A673 (cell line): ENCODE data around the gene TTLL4.

Source experiments
- CTCF ChIP-seq: fragments of 300-800, 200-600 bp; sonication (generic); conservative IDR thresholded peaks from 2 replicates; pipeline ENCODE4 v1.5.1; 2017; ENCODE audit warnings: low read depth, mild to moderate bottlenecking, antibody characterized with exemption, low read length, moderate library complexity, mixed read lengths
- EZH2 ChIP-seq: fragments of 200-600 bp; sonication (generic); IDR thresholded peaks from 2 replicates; pipeline ENCODE4 v1.6.1; 2017; ENCODE audit warnings: borderline replicate concordance, low read depth, mild to moderate bottlenecking, mixed read lengths, antibody characterized with exemption, low read length; ENCODE audit not compliant: poor library complexity, severe bottlenecking

GRCh38 chr2:218777276-218777990 is 66.8 kb downstream of the TTLL4 start:
- TF ChIP-seq CTCF (no peak), EZH2 (no peak)
